Common myeloid progenitor, CD34-positive (primary cell): Measurements from ENCODE around the gene EFCAB6.
A peak's percentile ranks its signal among the peaks of the same experiment; 100 is the strongest.

ENCODE experiments used
- CTCF ChIA-PET: fragments of 350-600 bp; sonication (Branson Sonifier 250); formaldehyde crosslinking; loops from one replicate; lab custom pipeline; 2021; ENCODE audit warnings: antibody characterized with exemption; lab: Charles Lee
- POLR2A ChIA-PET: fragments of 350-600 bp; sonication (Branson Sonifier 250); formaldehyde crosslinking; loops from one replicate; lab custom pipeline; 2021; ENCODE audit warnings: antibody characterized with exemption; lab: Charles Lee
- DNase-seq, 3 donors: peaks; one replicate each; pipeline versions ENCODE4 v3.0.0 to v3.0.0-alpha.2; 2013
- H3K27ac ChIP-seq, 2 experiments: 1 replicate in 1 of 2; 2 replicates in 1 of 2; pipeline ENCODE4 v1.7.0; 2013; ENCODE audit warnings: inconsistent platforms in 2 of 2, low read length in 2 of 2, mild to moderate bottlenecking in 2 of 2, low read depth in 1 of 2, moderate library complexity in 1 of 2; ENCODE audit not compliant: severe bottlenecking in 2 of 2, insufficient read depth in 1 of 2, poor library complexity in 1 of 2
- H3K27me3 ChIP-seq, 5 experiments: replicated peaks in 2 of 5; 1 replicate in 3 of 5; 2 replicates in 2 of 5; pipeline versions ENCODE4 v1.6.1 to v1.7.0; 2013; ENCODE audit warnings: low read length in 4 of 5, mild to moderate bottlenecking in 2 of 5, moderate library complexity in 2 of 5, inconsistent platforms in 1 of 5; ENCODE audit not compliant: insufficient read depth in 5 of 5, control insufficient read depth in 4 of 5
- H3K36me3 ChIP-seq, 4 experiments: 1 replicate in 2 of 4; 2 replicates in 2 of 4; pipeline versions ENCODE4 v1.6.1 to v1.7.0; 2013; ENCODE audit warnings: low read length in 3 of 4, control low read depth in 1 of 4, mild to moderate bottlenecking in 1 of 4; ENCODE audit not compliant: control insufficient read depth in 4 of 4, insufficient read depth in 4 of 4
- H3K4me1 ChIP-seq, 4 experiments: 1 replicate in 3 of 4; 2 replicates in 1 of 4; pipeline versions ENCODE4 v1.6.1 to v1.7.1; 2013; ENCODE audit warnings: low read length in 3 of 4, mild to moderate bottlenecking in 3 of 4, control low read depth in 1 of 4, inconsistent platforms in 1 of 4, moderate library complexity in 1 of 4; ENCODE audit not compliant: control insufficient read depth in 4 of 4, insufficient read depth in 4 of 4; ENCODE audit errors: control extremely low read depth in 1 of 4
- H3K4me3 ChIP-seq, 7 experiments: 1 replicate in 4 of 7; 2 replicates in 3 of 7; pipeline versions ENCODE4 v1.5.1 to v1.7.0; 2013; ENCODE audit warnings: mild to moderate bottlenecking in 7 of 7, low read length in 6 of 7, moderate library complexity in 6 of 7, inconsistent platforms in 2 of 7, low read depth in 2 of 7, control low read depth in 1 of 7; ENCODE audit not compliant: insufficient read depth in 4 of 7, control insufficient read depth in 1 of 7; ENCODE audit errors: extremely low read depth in 1 of 7
- H3K9me3 ChIP-seq, 5 experiments: 1 replicate in 4 of 5; 2 replicates in 1 of 5; pipeline versions ENCODE4 v1.6.1 to v1.7.1; 2013; ENCODE audit warnings: low read length in 4 of 5, mild to moderate bottlenecking in 2 of 5, inconsistent platforms in 1 of 5, low read depth in 1 of 5, moderate library complexity in 1 of 5; ENCODE audit not compliant: control insufficient read depth in 4 of 5, insufficient read depth in 2 of 5; ENCODE audit errors: control extremely low read depth in 1 of 5
- WGBS: methylation state at CpG from one replicate; pipeline ENCODE4 v1.1.5; 2013; ENCODE audit not compliant: insufficient coverage; 5-methylcytosine and 5-hydroxymethylcytosine counted together

Gene EFCAB6

DNA sequence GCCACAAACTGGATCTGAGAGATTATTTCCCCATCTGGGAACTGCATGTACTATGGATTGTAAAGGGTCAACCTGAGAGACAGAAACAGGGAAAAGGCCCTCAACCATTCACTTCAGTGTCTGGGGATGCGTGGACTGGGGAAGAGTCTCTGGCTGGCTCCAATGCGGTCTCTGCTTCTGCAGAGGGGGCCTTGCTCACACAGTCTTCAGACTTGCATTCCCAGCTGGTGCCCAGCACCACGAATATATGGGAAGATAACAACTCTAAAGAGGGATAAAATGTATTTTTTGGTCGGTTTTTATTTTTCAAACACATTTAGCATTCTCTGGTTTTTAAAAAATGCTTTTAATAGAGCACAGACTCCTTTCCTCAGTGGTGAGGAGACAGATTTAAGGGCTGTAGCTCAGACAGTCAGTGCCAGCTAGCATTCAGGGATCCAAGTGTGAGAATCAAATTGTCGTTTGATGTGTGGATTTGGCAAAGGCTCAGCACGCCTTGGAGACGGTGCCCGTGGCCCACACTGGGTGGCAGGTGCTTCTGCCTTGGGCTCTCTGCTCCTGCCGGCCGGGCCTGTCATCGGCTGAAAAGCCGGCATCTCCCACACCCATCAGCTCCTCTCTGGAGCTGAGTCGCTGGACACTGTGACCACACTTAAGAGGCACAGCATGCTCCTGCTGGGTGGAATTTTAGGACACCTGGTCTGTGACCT is 8.0 kb upstream of the EFCAB6 start:
- Histone ChIP-seq H3K27ac (no peak overlapping the region), H3K4me3 (no peak overlapping the region), H3K9me3 (no peaks in the 10 kb centered on the region), H3K27me3 (peaks cover 0 to 19% (median under 1%) of the 10 kb centered on the region in 5 experiments), H3K36me3 (no peaks in the 10 kb centered on the region), H3K4me1 (no peaks in the 10 kb centered on the region)
- ChIA-PET POLR2A (no interaction called here), CTCF (no interaction called here)
- 96% methylated on average over 5 of the region's 13 CpGs for WGBS
- no peak for DNase-seq

DNA sequence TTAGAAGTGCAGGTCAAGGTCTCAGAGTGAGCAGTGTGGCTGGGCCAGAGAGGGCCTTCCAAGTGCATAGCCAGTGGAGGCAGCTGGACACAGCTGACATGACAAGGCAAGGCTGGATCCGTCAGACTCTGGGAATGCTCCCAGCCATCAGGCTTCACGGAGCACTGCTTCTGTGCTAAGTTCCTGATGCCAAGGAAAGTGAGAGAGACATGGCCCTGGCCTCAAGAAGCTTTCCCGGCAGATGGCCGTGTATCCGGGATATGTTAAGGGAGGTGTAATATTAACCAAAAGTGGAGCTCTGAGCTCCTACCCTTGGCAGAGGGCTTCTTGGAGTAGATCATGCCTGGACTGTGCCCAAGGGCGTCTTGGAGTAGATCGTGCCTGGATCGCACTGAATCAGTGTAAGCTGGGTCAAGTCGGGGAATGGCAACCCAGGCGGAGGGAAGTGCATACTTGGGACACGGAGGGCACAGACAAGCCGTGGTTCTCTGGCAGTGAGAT is 7.4 kb upstream of the EFCAB6 start:
- H3K27me3 ChIP-seq, result peaks cover 0 to 16% (median 0%) of the 10 kb centered on the region in 5 experiments
- ChIA-PET CTCF (no interaction called here), POLR2A (no interaction called here)
- H3K4me1 ChIP-seq, result no peaks in the 10 kb centered on the region
- no peak overlapping the region for H3K27ac ChIP-seq
- H3K4me3 ChIP-seq, result no peak overlapping the region
- no peaks in the 10 kb centered on the region for H3K9me3 ChIP-seq
- no peak for DNase-seq
- no peaks in the 10 kb centered on the region for H3K36me3 ChIP-seq
- WGBS, result 91% methylated on average over 12 of the region's 12 CpGs

DNA sequence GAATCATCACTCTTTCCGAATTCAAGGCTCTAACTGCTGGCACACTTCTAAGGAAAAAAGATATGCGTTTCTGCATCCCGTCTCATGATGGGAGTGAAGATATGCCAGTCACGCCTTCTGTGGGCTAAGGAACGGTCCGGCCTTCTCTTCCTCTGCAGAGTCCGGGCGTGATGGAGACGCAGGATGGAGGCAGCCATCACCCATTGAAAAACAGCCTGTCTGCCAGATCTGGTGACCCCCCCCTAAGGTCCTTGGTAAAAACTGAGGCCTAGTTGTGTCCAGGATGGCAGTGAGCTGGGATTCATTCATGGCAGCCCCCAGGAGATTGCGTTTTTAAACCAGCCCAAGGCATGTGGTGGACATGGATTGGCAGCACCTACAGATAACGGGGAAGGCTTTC is 6.9 kb upstream of the EFCAB6 start:
- CTCF ChIA-PET, result no interaction called here
- 96% methylated on average over 8 of the region's 11 CpGs for WGBS
- POLR2A ChIA-PET, result no interaction called here

DNA sequence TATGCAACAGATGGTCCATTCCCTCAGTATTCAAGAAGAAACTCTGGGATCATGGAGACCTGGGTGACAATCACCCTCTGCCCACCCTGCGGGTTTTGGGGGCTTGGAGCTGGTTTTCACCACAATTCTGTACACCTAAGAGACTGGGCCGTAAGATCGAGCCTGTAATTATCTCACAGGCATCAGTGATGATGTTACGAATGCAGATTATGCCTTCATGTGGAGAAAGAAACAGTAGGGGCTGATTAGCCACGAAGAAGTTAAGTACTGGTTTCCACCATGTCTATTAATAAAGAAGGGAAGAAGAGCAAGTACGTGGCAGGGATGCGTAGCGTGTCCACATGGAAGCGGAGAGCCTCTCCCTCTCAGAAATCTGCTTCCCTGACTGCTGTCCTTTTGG is 5.3 kb upstream of the EFCAB6 start:
- DNase-seq, result no peak
- 93% methylated on average over 7 of the region's 9 CpGs for WGBS
- CTCF ChIA-PET, result interaction anchor here (1.1 kb wide), 1 partner anchor 10 kb away, joined by 3 read pairs; no protein-coding TSS in a partner anchor
- H3K9me3 ChIP-seq, result no peaks in the 10 kb centered on the region
- peaks cover 0 to 14% (median 0%) of the 10 kb centered on the region in 5 experiments for H3K27me3 ChIP-seq
- H3K36me3 ChIP-seq, result peaks cover 0 to 3% (median 0%) of the 10 kb centered on the region in 4 experiments
- POLR2A ChIA-PET, result interaction anchor here (0.6 kb wide), 1 partner anchor 178 kb away, joined by 3 read pairs; no protein-coding TSS in a partner anchor
- H3K4me3 ChIP-seq, result no peak overlapping the region
- H3K27ac ChIP-seq, result no peak overlapping the region
- peaks cover 0 to 10% (median 9%) of the 10 kb centered on the region in 4 experiments for H3K4me1 ChIP-seq

More for the DNA sequence above, 6.9 kb upstream of the EFCAB6 start:
- H3K9me3 ChIP-seq, result no peaks in the 10 kb centered on the region
- H3K36me3 ChIP-seq, result peaks cover 0 to 3% (median 0%) of the 10 kb centered on the region in 4 experiments
- peaks cover 0 to 16% (median 0%) of the 10 kb centered on the region in 5 experiments for H3K27me3 ChIP-seq
- H3K4me3 ChIP-seq, result no peak overlapping the region
- no peaks in the 10 kb centered on the region for H3K4me1 ChIP-seq
- DNase-seq, result no peak
- H3K27ac ChIP-seq, result no peak overlapping the region

DNA sequence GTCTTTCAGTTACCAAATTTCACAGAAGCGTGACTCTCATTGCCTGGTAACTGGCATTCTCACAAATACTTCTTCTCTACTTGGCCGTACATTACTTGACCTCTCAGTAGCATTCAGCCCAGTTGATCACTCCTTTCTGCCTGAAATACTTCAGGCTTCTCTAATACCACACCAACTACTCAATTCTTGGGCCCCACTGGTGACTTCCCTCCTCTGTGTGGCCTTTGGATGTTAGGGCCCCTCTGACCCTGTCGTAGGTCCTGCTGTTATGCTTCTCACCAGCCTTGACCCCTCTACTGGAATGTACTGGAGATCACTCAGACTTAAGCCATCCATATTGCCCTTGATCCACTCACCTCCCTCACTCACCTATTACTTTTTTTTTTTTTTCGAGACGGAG is 2.2 kb upstream of the EFCAB6 start:
- DNase-seq, result no peak
- no peak overlapping the region for H3K4me3 ChIP-seq
- peaks cover 0 to 3% (median 0%) of the 10 kb centered on the region in 4 experiments for H3K36me3 ChIP-seq
- peaks cover 2 to 17% (median 16%) of the 10 kb centered on the region in 4 experiments for H3K4me1 ChIP-seq
- H3K9me3 ChIP-seq, result no peaks in the 10 kb centered on the region
- H3K27me3 ChIP-seq, result no peaks in the 10 kb centered on the region
- ChIA-PET CTCF (no interaction called here), POLR2A (no interaction called here)
- no peak overlapping the region for H3K27ac ChIP-seq
- 94% methylated on average over 5 of the region's 5 CpGs for WGBS

DNA sequence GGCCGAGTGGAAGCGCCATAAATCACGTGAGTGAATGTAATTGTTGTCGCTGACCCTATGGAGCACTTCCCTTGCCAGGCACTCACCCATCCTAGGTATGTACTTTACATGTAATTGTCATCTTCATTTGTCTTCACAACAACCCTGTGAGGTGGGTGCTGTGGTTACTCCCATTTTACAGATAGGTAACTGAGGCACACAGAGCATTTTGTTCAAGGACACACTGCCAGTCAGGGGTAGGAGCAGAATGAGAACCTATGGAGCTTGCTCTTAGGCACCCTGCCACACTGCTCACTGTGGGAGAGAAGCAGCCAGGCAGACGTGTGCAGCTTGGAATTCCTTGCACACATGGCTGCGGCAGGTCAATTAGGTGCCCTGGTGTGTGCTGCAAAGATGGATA is 785 bp upstream of the EFCAB6 start:
- 32% methylated on average over 6 of the region's 6 CpGs for WGBS
- ChIA-PET POLR2A (interaction anchor here (1.2 kb wide), 1 partner anchor 9 kb away, joined by 3 read pairs; no protein-coding TSS in a partner anchor), CTCF (no interaction called here)
- H3K4me3 ChIP-seq, result peak overlapping the region in 6 of 7 experiments; percentile 62 to 86 (median 79)
- no peak for DNase-seq
- H3K9me3 ChIP-seq, result no peaks in the 10 kb centered on the region
- peaks cover 0 to 3% (median 0%) of the 10 kb centered on the region in 4 experiments for H3K36me3 ChIP-seq
- H3K27ac ChIP-seq, result peak overlapping the region in 1 of 2 experiments; percentile 43
- H3K27me3 ChIP-seq, result no peaks in the 10 kb centered on the region
- peaks cover 2 to 17% (median 16%) of the 10 kb centered on the region in 4 experiments for H3K4me1 ChIP-seq

DNA sequence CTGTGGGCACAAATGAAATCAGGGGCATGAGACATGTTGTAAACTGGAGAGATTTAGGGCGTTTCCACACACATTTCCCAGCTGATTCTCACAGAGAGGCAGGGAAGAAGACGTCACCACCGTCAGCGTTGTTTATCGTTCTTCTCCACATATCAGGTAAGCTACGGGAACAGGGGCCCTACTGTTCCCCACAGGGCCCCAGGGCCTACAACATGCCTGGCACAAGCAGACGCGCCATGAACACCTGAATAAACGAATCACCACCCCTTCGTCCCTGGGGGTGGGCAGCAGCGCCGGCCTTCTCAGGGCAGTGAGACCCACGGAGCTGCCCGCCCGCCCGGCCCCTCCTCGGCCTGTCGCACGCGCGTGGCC is 342 bp downstream of the EFCAB6 start:
- POLR2A ChIA-PET, result interaction anchor here (1.2 kb wide), 1 partner anchor 8 kb away, joined by 3 read pairs; no protein-coding TSS in a partner anchor
- DNase-seq, result peak; percentile 1 to 47 (median 15)
- peaks cover 0 to 3% (median 0%) of the 10 kb centered on the region in 4 experiments for H3K36me3 ChIP-seq
- WGBS, result 0% methylated on average over 12 of the region's 21 CpGs
- peak overlapping the region in 1 of 2 experiments; percentile 69 for H3K27ac ChIP-seq
- no peaks in the 10 kb centered on the region for H3K27me3 ChIP-seq
- CTCF ChIA-PET, result no interaction called here
- peak overlapping the region; percentile 58 to 86 (median 75) for H3K4me3 ChIP-seq
- H3K9me3 ChIP-seq, result no peaks in the 10 kb centered on the region
- H3K4me1 ChIP-seq, result peaks cover 2 to 17% (median 16%) of the 10 kb centered on the region in 4 experiments
